K562 (cell line): Measurements from ENCODE around the gene CMAS. TPM values are rescaled to one million over a fixed set of nuclear protein-coding genes. Genes with fewer than 3 reads are reported as not detected.
"Not testable (repeated sequence)": the region's sequence is repeated elsewhere in the genome, so short reads cannot be mapped to it uniquely, and the experiment has no call there.

ENCODE experiments used
- ATAC-seq: fragments of 200-7000 bp; cut with Tn5 transposase; 3 replicates; pipeline ENCODE4 v1.9.1; 2020; ENCODE audit warnings: moderate library complexity
- BruUV-seq: library from RNA; stranded (reverse); fragments of 400-500 nt; replicated peaks from 2 replicates; lab custom pipeline; 2021; lab: Mats Ljungman, UMichigan
- CTCF ChIA-PET: fragments of 300-600 bp; formaldehyde crosslinking; extraction: SDS; loops from one replicate; lab custom pipeline; 2021; ENCODE audit warnings: low intra/inter-chr PET ratio; lab: Yijun Ruan, JAX
- POLR2A ChIA-PET: fragments of 300-600, 350-650 bp; sonication (Branson Sonifier 250); formaldehyde crosslinking; extraction: SDS; loops from one replicate; lab custom pipeline; 2021; ENCODE audit warnings: antibody characterized with exemption, inconsistent platforms; lab: Yijun Ruan, JAX
- DNase-seq, 4 experiments: peaks; one replicate each; pipeline versions ENCODE4 v3.0.0 to v3.0.0-alpha.2; 2011 to 2018; ENCODE audit warnings: low spot score in 3 of 4, mixed read lengths in 3 of 4; ENCODE audit errors: extremely low read depth in 1 of 4
- FAIRE-seq: peaks from 2 replicates; lab custom pipeline; 2011; peaks lifted over from hg19 to GRCh38; lab: Jason Lieb, UNC
- H2AFZ ChIP-seq: 2 replicates; pipeline ENCODE4 v1.6.0; 2011; ENCODE audit warnings: low read depth, low read length, control low read depth, inconsistent platforms
- H3K27ac ChIP-seq: fragments of 200-600 bp; 3 replicates; pipeline ENCODE4 v1.8.0; 2011; ENCODE audit warnings: low read depth, mild to moderate bottlenecking, control low read depth, inconsistent platforms, low read length, moderate library complexity, mixed read lengths; ENCODE audit errors: extremely low read depth
- H3K27me3 ChIP-seq, 2 experiments: fragments of 300-600 bp in 1 of 2; 2 replicates in 1 of 2; 3 replicates in 1 of 2; pipeline versions ENCODE4 v1.6.0 to v1.8.0; 2011; ENCODE audit warnings: inconsistent platforms in 2 of 2, low read length in 2 of 2, mild to moderate bottlenecking in 1 of 2, mixed read lengths in 1 of 2, moderate library complexity in 1 of 2; ENCODE audit not compliant: control insufficient read depth in 2 of 2, insufficient read depth in 2 of 2
- H3K36me3 ChIP-seq: fragments of 300-600 bp; 3 replicates; pipeline ENCODE4 v1.8.0; 2011; ENCODE audit warnings: mild to moderate bottlenecking, low read length, inconsistent platforms; ENCODE audit not compliant: control insufficient read depth, insufficient read depth
- H3K4me1 ChIP-seq, 2 experiments: fragments of 200-600 bp in 1 of 2; replicated peaks in 1 of 2; 2 replicates in 1 of 2; 3 replicates in 1 of 2; pipeline versions ENCODE4 v1.5.1 to v1.8.0; 2011; ENCODE audit warnings: inconsistent platforms in 2 of 2, low read length in 2 of 2, mild to moderate bottlenecking in 1 of 2, mixed read lengths in 1 of 2, moderate library complexity in 1 of 2; ENCODE audit not compliant: control insufficient read depth in 2 of 2, insufficient read depth in 2 of 2
- H3K4me2 ChIP-seq: 2 replicates; pipeline ENCODE4 v1.6.1; 2011; ENCODE audit warnings: low read length, control low read depth, inconsistent platforms, mixed read lengths; ENCODE audit not compliant: insufficient read depth
- H3K4me3 ChIP-seq: fragments of 200-600 bp; sonication (generic), shearing (Covaris generic); 2 replicates; pipeline ENCODE4 v1.5.1; 2016; ENCODE audit warnings: control low read depth, inconsistent platforms
- H3K79me2 ChIP-seq: fragments of 200-600 bp; 3 replicates; pipeline ENCODE4 v1.8.0; 2011; ENCODE audit warnings: low read length, inconsistent platforms; ENCODE audit not compliant: control insufficient read depth, insufficient read depth
- H3K9ac ChIP-seq, 2 experiments: 2 replicates each; pipeline versions ENCODE4 v1.6.0 to v1.6.1; 2011; ENCODE audit warnings: low read depth in 2 of 2, low read length in 2 of 2, control low read depth in 1 of 2, inconsistent platforms in 1 of 2, mild to moderate bottlenecking in 1 of 2, mixed read lengths in 1 of 2; ENCODE audit not compliant: insufficient read depth in 1 of 2
- H3K9me1 ChIP-seq: one replicate; pipeline ENCODE4 v1.6.0; 2011; ENCODE audit warnings: inconsistent platforms, mild to moderate bottlenecking, low read length, moderate library complexity; ENCODE audit not compliant: control insufficient read depth, insufficient read depth
- H3K9me3 ChIP-seq: replicated peaks from 2 replicates; pipeline ENCODE4 v1.5.1; 2011; ENCODE audit warnings: low read depth, low read length, inconsistent platforms; ENCODE audit not compliant: control insufficient read depth, insufficient read depth
- H4K20me1 ChIP-seq: replicated peaks from 2 replicates; pipeline ENCODE4 v1.6.1; 2011; ENCODE audit warnings: low read length, inconsistent platforms, mixed read lengths; ENCODE audit not compliant: control insufficient read depth, insufficient read depth
- CREB1 ChIP-seq, 2 experiments: sonication (generic) in 1 of 2; formaldehyde crosslinking in 1 of 2; IDR thresholded peaks; 2 replicates each; pipeline versions ENCODE4 v1.6.1 to v1.8.0; 2012 to 2022; ENCODE audit warnings: inconsistent platforms in 1 of 2, mild to moderate bottlenecking in 1 of 2, missing genetic modification reagents in 1 of 2, moderate library complexity in 1 of 2
- FOXA1 ChIP-seq: fragments of 450-650 bp; IDR thresholded peaks from 2 replicates; pipeline ENCODE4 v1.6.1; 2016; ENCODE audit warnings: mild to moderate bottlenecking, borderline replicate concordance
- GTF2E2 ChIP-seq: fragments of 200-800 bp; sonication (Bioruptor generic); IDR thresholded peaks from 2 replicates; pipeline ENCODE4 v1.6.1; 2016; ENCODE audit warnings: missing genetic modification characterization, missing compliant biosample characterization
- RAD51 ChIP-seq: fragments of 450-650 bp; IDR thresholded peaks from 2 replicates; pipeline ENCODE4 v1.7.1; 2016; ENCODE audit warnings: low read depth, mild to moderate bottlenecking, borderline replicate concordance
- SMAD4 ChIP-seq: fragments of 250-450 bp; sonication (Bioruptor Pico); conservative IDR thresholded peaks from 2 replicates; pipeline ENCODE4 v1.8.0; 2021; ENCODE audit warnings: inconsistent platforms, mild to moderate bottlenecking, moderate library complexity
- TEAD1 ChIP-seq, 2 experiments: fragments of 450-650 bp in 1 of 2; sonication (generic) in 1 of 2; formaldehyde crosslinking; IDR thresholded peaks; 2 replicates each; pipeline versions ENCODE4 v1.4.0 to v1.8.0; 2020 to 2022; ENCODE audit warnings: mild to moderate bottlenecking in 2 of 2, missing genetic modification reagents in 1 of 2
- ZNF695 ChIP-seq: fragments of 450-650 bp; formaldehyde crosslinking; IDR thresholded peaks from 2 replicates; pipeline ENCODE4 v1.4.0; 2020; ENCODE audit warnings: mild to moderate bottlenecking, moderate library complexity
- WGBS: fragments of 100-300 bp; shearing (Covaris generic); methylation state at CpG from one replicate; pipeline ENCODE4 v1.1.6; 2016; ENCODE audit warnings: low coverage, mixed read lengths; ENCODE audit not compliant: insufficient coverage; ENCODE audit errors: missing lambda C conversion rate; 5-methylcytosine and 5-hydroxymethylcytosine counted together
- in situ Hi-C: fragments of 300-500 bp; cut with MboI; formaldehyde crosslinking; loops from 4 replicates; pipeline ENCODE4 v1.15.0; 2018; ENCODE audit warnings: inconsistent platforms, mixed read lengths
- intact Hi-C: fragments of 100-400 bp; cut with micrococcal nuclease; formaldehyde crosslinking; loops from 2 replicates; pipeline ENCODE4 v1.14.2; 2022
- polyA plus RNA-seq, 8 experiments: library from polyadenylated mRNA; depleted of rRNA in 4 of 8; stranded (reverse) in 5 of 8; unstranded in 3 of 8; fragments of >200 nt; fragmentation: Nextera tagmentation in 2 of 8; fragmentation: Illumina TruSeq in 1 of 8; extraction: Ambion mirVana in 2 of 8; extraction: Trizol in 1 of 8; gene quantifications; 2 replicates each; pipeline versions ENCODE4 v1.2.1 to v1.2.3, GENCODE V29; 2011 to 2014; ENCODE audit warnings: inconsistent platforms in 1 of 8, missing spikeins in 1 of 8
- total RNA-seq, 7 experiments: library from RNA; depleted of rRNA in 6 of 7; stranded (reverse); fragments of >200 nt in 6 of 7; fragmentation: Illumina TruSeq in 2 of 7; extraction: Trizol in 2 of 7; gene quantifications; 2 replicates each; pipeline versions ENCODE4 v1.2.1 to v1.2.3, GENCODE V29; 2011 to 2021; ENCODE audit warnings: low replicate concordance in 1 of 7

Gene CMAS
- total and polyA plus RNA-seq, 9 of the 15 experiments (the other 6 are each of a cell fraction or from before 2014, with no cell fraction given), result 29.7 to 108 (median 65.3) TPM

GRCh38 chr12:22002430-22002829 is 43.6 kb upstream of the CMAS start (continued):
- TF ChIP-seq RAD51 (no peak), FOXA1 (no peak), GTF2E2 (no peak), SMAD4 (CRISPR knock-in tag) (no peak), ZNF695 (no peak)

- H3K36me3 ChIP-seq, H3K4me3 ChIP-seq, intact Hi-C loops, H3K27me3 ChIP-seq, FAIRE-seq, H3K4me1 ChIP-seq, in situ Hi-C loops, ATAC-seq, DNase-seq, H3K27ac ChIP-seq, H3K9me3 ChIP-seq, H3K9me1 ChIP-seq, H2AFZ ChIP-seq, H3K9ac ChIP-seq, H4K20me1 ChIP-seq, H3K4me2 ChIP-seq, POLR2A ChIA-PET, H3K79me2 ChIP-seq, CTCF ChIA-PET, BruUV-seq: not testable (repeated sequence)
- WGBS, result 17% methylated on average over 2 of the region's 2 CpGs
Observed at GRCh38 chr12:22007794-22008193, 38.2 kb upstream of the CMAS start.

- Histone ChIP-seq H3K4me1 (no peaks in the 10 kb centered on the region), H3K4me2 (no peak overlapping the region), H3K27ac (no peak overlapping the region), H3K4me3 (no peak overlapping the region), H2AFZ (no peak overlapping the region), H3K79me2 (no peaks in the 10 kb centered on the region), H3K27me3 (no peaks in the 10 kb centered on the region), H3K36me3 (no peaks in the 10 kb centered on the region), H3K9me3 (no peaks in the 10 kb centered on the region), H4K20me1 (no peaks in the 10 kb centered on the region), H3K9me1 (no peaks in the 10 kb centered on the region), H3K9ac (no peak overlapping the region)
- DNase-seq, result no peak
- ATAC-seq, result no peak
- BruUV-seq, result no TSS peak
- in situ Hi-C loops, result no loop called here
- TF ChIP-seq CREB1 (IDR thresholded peaks at IDR 0.05), result no peak
- no peak for TF ChIP-seq CREB1 (CRISPR knock-in tag; IDR thresholded peaks at IDR 0.05)
- TF ChIP-seq TEAD1 (CRISPR knock-in tag; IDR thresholded peaks at IDR 0.05), result no peak
- ChIA-PET CTCF (no interaction called here), POLR2A (no interaction called here)
- intact Hi-C loops, result no loop called here
- 71% methylated on average over 3 of the region's 7 CpGs for WGBS
- FAIRE-seq, result no peak
Observed at GRCh38 chr12:22008196-22008595, 37.8 kb upstream of the CMAS start.
